Glutamatergic neuron (in vitro differentiated cells): ENCODE results near the gene CD96. TPM values are rescaled to one million over a fixed set of nuclear protein-coding genes. Genes with fewer than 3 reads are reported as not detected.
A peak's percentile ranks its signal among the peaks of the same experiment; 100 is the strongest.
"Not testable (repeated sequence)": the region's sequence is repeated elsewhere in the genome, so short reads cannot be mapped to it uniquely, and the experiment has no call there.

ENCODE experiments used
- DNase-seq: peaks from one replicate; pipeline ENCODE4 v3.0.0; 2022
- H3K27ac Mint-ChIP-seq: one replicate; pipeline ENCODE4 v1.8.0; 2020; ENCODE audit warnings: mild to moderate bottlenecking, mixed read lengths, inconsistent platforms; ENCODE audit not compliant: unreplicated experiment
- H3K27me3 Mint-ChIP-seq: one replicate; pipeline ENCODE4 v1.8.0; 2020; ENCODE audit warnings: mild to moderate bottlenecking, moderate library complexity, mixed read lengths, inconsistent platforms; ENCODE audit not compliant: unreplicated experiment
- H3K36me3 Mint-ChIP-seq: one replicate; pipeline ENCODE4 v1.8.0; 2020; ENCODE audit warnings: mild to moderate bottlenecking, mixed read lengths, inconsistent platforms; ENCODE audit not compliant: unreplicated experiment
- H3K4me1 Mint-ChIP-seq: one replicate; pipeline ENCODE4 v1.8.0; 2020; ENCODE audit warnings: mild to moderate bottlenecking, low read depth, mixed read lengths, inconsistent platforms; ENCODE audit not compliant: unreplicated experiment
- H3K4me3 Mint-ChIP-seq: one replicate; pipeline ENCODE4 v1.8.0; 2020; ENCODE audit warnings: mild to moderate bottlenecking, mixed read lengths, inconsistent platforms; ENCODE audit not compliant: unreplicated experiment
- H3K9me3 Mint-ChIP-seq: one replicate; pipeline ENCODE4 v1.8.0; 2020; ENCODE audit warnings: mild to moderate bottlenecking, moderate library complexity, mixed read lengths, inconsistent platforms; ENCODE audit not compliant: unreplicated experiment
- total RNA-seq: library from RNA; stranded (reverse); fragmentation: NEBNext Ultra II Directional; extraction: Animal tissue kit (Norgen Biotek cat#: 25700); gene quantifications from one replicate; pipeline ENCODE4 v1.2.1, GENCODE V29; 2021; ENCODE audit not compliant: unreplicated experiment
- TF ChIP-seq, protein P1 (sequence below): fragments of 200-600 bp; sonication (generic); IDR thresholded peaks from one replicate; pipeline ENCODE4 v1.5.0; 2021; ENCODE audit not compliant: partially characterized antibody, unreplicated experiment

Gene CD96
- total RNA-seq, 1 donor from 2014 or later, result not detected

DNA sequence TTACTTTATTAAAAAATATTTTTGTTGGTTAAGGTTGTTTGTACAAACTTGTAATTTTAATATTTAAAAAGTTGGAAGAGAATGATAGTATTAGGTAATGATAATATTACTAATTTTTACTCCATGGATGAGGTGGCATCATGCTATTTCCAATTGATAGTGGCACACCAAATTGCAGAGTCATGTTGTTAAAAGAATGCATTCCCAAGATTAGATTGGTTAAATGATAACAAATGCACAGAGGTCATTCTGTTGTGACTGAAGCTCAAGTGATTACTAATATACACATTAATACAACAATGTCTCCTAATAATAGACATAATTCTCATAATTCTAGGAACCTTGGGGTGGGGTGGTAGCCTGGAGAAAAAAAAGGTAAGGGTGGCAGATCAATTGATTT is 126.3 kb downstream of the CD96 start:
- Mint-ChIP-seq H3K4me3 (no peak overlapping the region), H3K4me1 (no peaks in the 10 kb centered on the region), H3K9me3 (no peaks in the 10 kb centered on the region), H3K27me3 (no peaks in the 10 kb centered on the region), H3K36me3 (peaks cover 4% of the 10 kb centered on the region), H3K27ac (no peak overlapping the region)
- no peak for DNase-seq
- TF ChIP-seq, protein P1, sequence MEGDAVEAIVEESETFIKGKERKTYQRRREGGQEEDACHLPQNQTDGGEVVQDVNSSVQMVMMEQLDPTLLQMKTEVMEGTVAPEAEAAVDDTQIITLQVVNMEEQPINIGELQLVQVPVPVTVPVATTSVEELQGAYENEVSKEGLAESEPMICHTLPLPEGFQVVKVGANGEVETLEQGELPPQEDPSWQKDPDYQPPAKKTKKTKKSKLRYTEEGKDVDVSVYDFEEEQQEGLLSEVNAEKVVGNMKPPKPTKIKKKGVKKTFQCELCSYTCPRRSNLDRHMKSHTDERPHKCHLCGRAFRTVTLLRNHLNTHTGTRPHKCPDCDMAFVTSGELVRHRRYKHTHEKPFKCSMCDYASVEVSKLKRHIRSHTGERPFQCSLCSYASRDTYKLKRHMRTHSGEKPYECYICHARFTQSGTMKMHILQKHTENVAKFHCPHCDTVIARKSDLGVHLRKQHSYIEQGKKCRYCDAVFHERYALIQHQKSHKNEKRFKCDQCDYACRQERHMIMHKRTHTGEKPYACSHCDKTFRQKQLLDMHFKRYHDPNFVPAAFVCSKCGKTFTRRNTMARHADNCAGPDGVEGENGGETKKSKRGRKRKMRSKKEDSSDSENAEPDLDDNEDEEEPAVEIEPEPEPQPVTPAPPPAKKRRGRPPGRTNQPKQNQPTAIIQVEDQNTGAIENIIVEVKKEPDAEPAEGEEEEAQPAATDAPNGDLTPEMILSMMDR, result no peak

DNA sequence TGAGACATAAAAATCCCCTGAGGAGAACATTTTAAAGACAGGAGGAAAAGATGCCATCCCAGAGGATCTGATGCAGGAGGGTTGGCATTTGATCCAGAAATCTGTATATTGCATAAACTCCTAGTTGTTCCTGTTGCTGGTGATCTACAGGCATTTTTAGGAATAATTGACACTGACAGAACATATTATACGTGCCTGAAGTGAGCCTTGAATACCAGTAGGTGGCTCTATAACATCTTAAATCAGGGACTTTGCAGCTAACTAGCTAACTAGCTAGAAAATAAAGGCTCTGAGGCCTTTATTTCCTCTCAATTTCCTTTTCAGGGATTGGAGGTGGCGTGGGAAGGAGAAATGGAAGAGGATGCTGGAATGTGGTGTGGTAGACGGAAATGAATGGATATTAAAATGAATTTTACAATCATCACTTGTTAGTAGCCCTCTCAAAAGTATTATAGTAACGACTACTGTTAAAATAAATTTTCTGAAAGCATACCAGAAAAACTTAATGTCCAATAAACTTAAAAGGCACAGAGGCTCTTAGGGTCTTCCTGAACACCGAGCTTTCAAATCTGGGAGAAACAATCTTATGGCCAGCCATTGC is 127.0 kb downstream of the CD96 start:
- Mint-ChIP-seq H3K36me3 (no peaks in the 10 kb centered on the region), H3K27me3 (peaks cover 1% of the 10 kb centered on the region), H3K9me3 (peaks cover 3% of the 10 kb centered on the region), H3K4me1 (no peaks in the 10 kb centered on the region), H3K4me3 (no peak overlapping the region), H3K27ac (no peak overlapping the region)
- no peak for DNase-seq
- TF ChIP-seq, protein P1, result peak; percentile 73

DNA sequence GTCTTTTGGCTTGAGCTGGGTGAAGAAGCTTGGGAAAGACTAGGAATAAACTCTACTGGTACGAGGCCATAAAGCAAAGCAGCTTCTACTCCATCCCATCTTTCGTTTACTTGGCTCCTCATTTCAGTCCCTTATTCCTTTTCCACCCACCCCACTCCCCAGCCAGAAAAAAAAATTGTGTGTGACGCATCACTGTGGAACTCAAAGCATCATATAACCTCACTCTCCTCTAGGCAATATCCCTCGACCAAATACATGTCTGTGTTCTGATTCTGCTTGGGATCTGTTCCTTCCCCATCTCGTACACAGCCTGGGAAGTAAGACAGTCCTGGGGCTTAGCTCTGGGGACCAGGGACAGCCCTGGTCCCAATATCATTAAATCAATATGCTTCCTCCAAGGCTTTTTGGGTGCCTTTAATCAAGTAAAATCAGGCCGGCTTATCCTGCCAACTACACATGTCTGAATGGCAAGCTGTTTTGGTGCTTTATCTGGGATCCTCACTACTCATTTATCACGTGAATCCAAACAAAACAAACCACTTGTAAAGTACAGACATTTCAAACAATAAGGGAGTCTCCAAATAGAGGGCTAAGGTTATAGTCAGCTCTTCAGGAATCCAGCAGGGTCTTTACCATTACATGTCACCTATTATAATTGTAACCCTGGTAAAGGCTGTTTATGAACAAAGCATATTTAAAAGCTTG is 128.1 kb downstream of the CD96 start:
- no peaks in the 10 kb centered on the region for H3K36me3 Mint-ChIP-seq
- H3K4me1 Mint-ChIP-seq, result peaks cover 3% of the 10 kb centered on the region
- H3K27me3 Mint-ChIP-seq, result peaks cover 3% of the 10 kb centered on the region
- no peak for DNase-seq
- H3K4me3 Mint-ChIP-seq, result no peak overlapping the region
- peaks cover 10% of the 10 kb centered on the region for H3K9me3 Mint-ChIP-seq
- H3K27ac Mint-ChIP-seq, result no peak overlapping the region
- TF ChIP-seq, protein P1, result no peak

DNA sequence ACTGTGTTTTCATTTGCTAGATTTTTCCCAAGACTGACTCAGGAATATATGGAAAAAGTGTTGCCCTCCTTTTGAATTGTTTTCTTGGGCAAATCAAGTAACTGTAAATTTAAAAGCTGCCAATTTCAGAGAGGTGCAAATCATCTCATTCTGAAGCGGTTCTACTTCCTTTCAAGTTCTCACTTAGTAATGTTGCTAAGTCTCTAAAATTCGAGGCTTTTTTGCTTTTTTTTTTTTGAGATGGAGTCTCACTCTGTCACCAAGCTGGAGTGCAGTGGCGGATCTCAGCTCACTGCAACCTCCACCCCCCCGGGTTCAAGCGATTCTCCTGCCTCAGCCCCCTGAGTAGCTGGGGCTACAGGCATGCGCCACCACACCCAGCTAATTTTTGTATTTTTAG is 130.5 kb downstream of the CD96 start:
- peaks cover 22% of the 10 kb centered on the region for H3K4me1 Mint-ChIP-seq

DNA sequence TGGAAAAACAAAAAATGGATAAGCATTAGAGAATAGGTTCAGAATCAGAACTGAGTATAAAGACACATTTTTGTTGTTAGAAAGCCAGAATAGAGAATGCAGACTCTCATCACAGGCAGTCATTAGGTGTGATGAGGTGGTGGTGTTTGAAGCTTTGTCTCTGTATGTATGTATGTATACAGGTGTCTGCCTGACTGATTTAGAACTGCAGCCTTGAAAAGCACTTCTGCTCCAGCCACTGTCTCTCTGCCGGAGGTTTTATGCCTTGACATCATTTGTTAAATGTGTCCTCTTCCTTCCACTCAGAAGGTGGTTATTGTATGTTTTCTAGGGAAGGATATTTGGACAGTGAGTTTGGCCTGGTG is 133.8 kb downstream of the CD96 start:
- H3K27ac Mint-ChIP-seq, result peak overlapping the region; percentile 99
- no peak for DNase-seq
- peak overlapping the region; percentile 95 for H3K4me3 Mint-ChIP-seq
- H3K4me1 Mint-ChIP-seq, result peaks cover 24% of the 10 kb centered on the region
- H3K27me3 Mint-ChIP-seq, result peaks cover 3% of the 10 kb centered on the region
- H3K36me3 Mint-ChIP-seq, result no peaks in the 10 kb centered on the region
- H3K9me3 Mint-ChIP-seq, result peaks cover 12% of the 10 kb centered on the region
- TF ChIP-seq, protein P1, result no peak

More for the DNA sequence above, 130.5 kb downstream of the CD96 start:
- not testable (repeated sequence) for DNase-seq, H3K4me3 Mint-ChIP-seq, H3K27ac Mint-ChIP-seq, H3K27me3 Mint-ChIP-seq, H3K36me3 Mint-ChIP-seq
- H3K9me3 Mint-ChIP-seq, result peaks cover 12% of the 10 kb centered on the region
